Measurements from ENCODE around the gene HYLS1. TPM values are rescaled to one million over a fixed set of nuclear protein-coding genes. Genes with fewer than 3 reads are reported as not detected.

The HYLS1 gene
- polyA plus RNA-seq, 1 donor: 4.6 TPM

GRCh38 chr11:125935056-125935455 is 47.6 kb downstream of the HYLS1 start:
- no peak for DNase-seq

GRCh38 chr11:125935618-125936199 is 48.2 kb downstream of the HYLS1 start:
- peak; percentile 72 for DNase-seq

GRCh38 chr11:125938418-125938817 is 51.0 kb downstream of the HYLS1 start:
- DNase-seq: no peak

GRCh38 chr11:125939081-125939521 is 51.6 kb downstream of the HYLS1 start:
- DNase-seq: peak; percentile 75

GRCh38 chr11:125940145-125940544 is 52.7 kb downstream of the HYLS1 start:
- DNase-seq: no peak

GRCh38 chr11:125941267-125941618 is 53.8 kb downstream of the HYLS1 start:
- DNase-seq: no peak

- peak; percentile 63 for DNase-seq
Observed at GRCh38 chr11:125941619-125942611, 54.4 kb downstream of the HYLS1 start.

- no peak for DNase-seq
Observed at GRCh38 chr11:125942771-125943428, 55.4 kb downstream of the HYLS1 start.

GRCh38 chr11:125943661-125944349 is 56.3 kb downstream of the HYLS1 start:
- DNase-seq: no peak

- no peak for DNase-seq
Observed at GRCh38 chr11:125944350-125945010, 57.0 kb downstream of the HYLS1 start.

- no peak for DNase-seq
Observed at GRCh38 chr11:125945011-125945796, 57.7 kb downstream of the HYLS1 start.

- no peak for DNase-seq
Observed at GRCh38 chr11:125945797-125946520, 58.5 kb downstream of the HYLS1 start, which contains the start of gene VSIG10L2. Gene VSIG10L2, plus strand, starts transcription at chr11:125946044. Its CDS starts 12 bp downstream, at chr11:125946056.

GRCh38 chr11:125946712-125947418 is 59.4 kb downstream of the HYLS1 start:
- DNase-seq: no peak

- DNase-seq: no peak
Observed at GRCh38 chr11:125947419-125948277, 60.2 kb downstream of the HYLS1 start.

- DNase-seq: no peak
Observed at GRCh38 chr11:125948278-125949051, 61.0 kb downstream of the HYLS1 start.

- no peak for DNase-seq
Observed at GRCh38 chr11:125949271-125950177, 62.1 kb downstream of the HYLS1 start.

GRCh38 chr11:125950178-125950490 is 62.7 kb downstream of the HYLS1 start:
- DNase-seq: no peak

Data from hindlimb muscle (tissue), 1 donor.